AG10803 (cell line): Measurements from ENCODE around the gene ARL14EPL.

ENCODE experiments used
- DNase-seq: peaks from one replicate; pipeline ENCODE4 v3.0.0; 2010; ENCODE audit warnings: low read depth
- H3K4me3 ChIP-seq: 2 replicates; pipeline ENCODE4 v1.5.1; 2011; ENCODE audit warnings: mild to moderate bottlenecking, low read length, control low read depth
- CTCF ChIP-seq: conservative IDR thresholded peaks from 2 replicates; pipeline ENCODE4 v1.5.1; 2011; ENCODE audit warnings: mild to moderate bottlenecking, low read length, control low read depth, inconsistent platforms

The ARL14EPL gene

GRCh38 chr5:116032094-116032517 is at the start of gene ARL14EPL:
Gene ARL14EPL, plus strand, starts transcription at chr5:116032472. Its CDS starts 18,994 bp downstream, at chr5:116051466.
- H3K4me3 ChIP-seq: no peak within 1 kb of the TSS
- peak; percentile 68 for TF ChIP-seq CTCF
- DNase-seq: peak; percentile 71

GRCh38 chr5:115983519-115983918 is 48.8 kb upstream of the ARL14EPL start:
- no peak for DNase-seq
- no peak overlapping the region for H3K4me3 ChIP-seq
- no peak for TF ChIP-seq CTCF

GRCh38 chr5:115985802-115986757 is 46.2 kb upstream of the ARL14EPL start:
- no peak for TF ChIP-seq CTCF
- H3K4me3 ChIP-seq: no peak overlapping the region
- DNase-seq: peak; percentile 81

- no peak for DNase-seq
- no peak overlapping the region for H3K4me3 ChIP-seq
- no peak for TF ChIP-seq CTCF
Measured at GRCh38 chr5:115988002-115988401, 44.3 kb upstream of the ARL14EPL start.

GRCh38 chr5:115992848-115993350 is 39.4 kb upstream of the ARL14EPL start:
- H3K4me3 ChIP-seq: no peak overlapping the region
- DNase-seq: peak; percentile 13
- TF ChIP-seq CTCF: no peak

- TF ChIP-seq CTCF: no peak
- DNase-seq: no peak
- no peak overlapping the region for H3K4me3 ChIP-seq
Measured at GRCh38 chr5:115995351-115995750, 36.9 kb upstream of the ARL14EPL start.
